HG03442 (cell line): ENCODE measurements around the gene RHOT2.

Experiments used
- ATAC-seq: cut with Tn5 transposase; IDR thresholded peaks from one replicate; pipeline ENCODE4 v1.9.1; 2021; ENCODE audit warnings: mild to moderate bottlenecking, moderate library complexity; ENCODE audit not compliant: unreplicated experiment

RHOT2 gene

GRCh38 chr16:669666-670065 is 1.7 kb downstream of the RHOT2 start:
- no peak for ATAC-seq

GRCh38 chr16:670485-671352 is 2.8 kb downstream of the RHOT2 start:
- no peak for ATAC-seq

DNA sequence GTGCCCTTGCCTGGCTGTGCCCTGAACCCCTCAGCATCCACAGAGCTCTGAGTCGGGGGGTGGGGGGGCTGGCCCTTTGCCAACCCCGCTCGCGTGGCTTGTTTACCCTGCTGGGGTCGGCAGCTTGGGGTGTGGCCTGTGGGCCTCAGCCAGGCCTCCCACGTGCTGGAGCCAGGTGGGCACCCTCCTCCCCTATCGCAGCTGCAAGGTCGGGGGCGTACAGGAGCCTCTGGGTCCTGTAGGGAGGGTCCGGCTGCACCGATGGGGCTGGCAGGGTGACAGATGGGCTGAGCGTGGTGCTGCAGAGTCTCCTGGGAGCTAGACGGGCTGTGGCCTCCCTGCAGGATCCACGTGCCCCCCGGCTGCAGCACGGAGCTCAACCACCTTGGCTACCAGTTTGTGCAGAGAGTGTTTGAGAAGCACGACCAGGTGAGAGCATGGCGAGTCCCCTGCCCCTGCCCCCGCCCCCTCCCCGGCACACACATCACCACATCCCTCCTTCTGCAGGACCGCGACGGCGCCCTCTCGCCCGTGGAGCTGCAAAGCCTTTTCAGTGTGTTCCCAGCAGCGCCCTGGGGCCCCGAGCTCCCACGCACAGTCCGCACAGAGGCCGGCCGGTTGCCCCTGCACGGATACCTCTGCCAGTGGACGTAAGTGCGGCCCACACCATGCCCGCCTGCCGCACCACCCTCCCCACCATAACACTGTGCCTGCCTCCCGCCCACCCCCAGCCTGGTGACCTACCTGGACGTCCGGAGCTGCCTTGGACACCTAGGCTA is 3.6 kb downstream of the RHOT2 start:
- ATAC-seq = no peak

DNA sequence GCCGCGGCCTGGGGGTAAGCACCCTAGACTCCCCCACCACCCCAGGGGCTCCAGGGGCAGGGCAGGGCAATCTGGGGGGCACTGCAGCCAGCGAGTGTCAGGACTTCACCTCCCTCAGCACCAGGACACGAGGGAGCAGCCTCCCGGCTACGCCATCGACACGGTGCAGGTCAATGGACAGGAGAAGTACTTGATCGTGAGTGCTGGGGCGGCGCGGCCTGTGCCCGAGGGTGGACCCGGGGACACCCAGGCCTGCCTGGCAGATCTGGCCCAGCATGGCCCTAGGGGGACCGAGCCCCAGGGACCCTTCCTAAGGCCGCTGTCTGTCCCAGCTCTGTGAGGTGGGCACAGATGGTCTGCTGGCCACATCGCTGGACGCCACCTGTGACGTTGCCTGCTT is 4.4 kb downstream of the RHOT2 start:
- no peak for ATAC-seq

- ATAC-seq = no peak
These were observed 4.9 kb downstream of the RHOT2 start for GRCh38 chr16:672851-673250.

- no peak for ATAC-seq
These were observed 5.6 kb downstream of the RHOT2 start for GRCh38 chr16:673399-673991.

GRCh38 chr16:674214-674881 is 6.4 kb downstream of the RHOT2 start:
- ATAC-seq = no peak

DNA sequence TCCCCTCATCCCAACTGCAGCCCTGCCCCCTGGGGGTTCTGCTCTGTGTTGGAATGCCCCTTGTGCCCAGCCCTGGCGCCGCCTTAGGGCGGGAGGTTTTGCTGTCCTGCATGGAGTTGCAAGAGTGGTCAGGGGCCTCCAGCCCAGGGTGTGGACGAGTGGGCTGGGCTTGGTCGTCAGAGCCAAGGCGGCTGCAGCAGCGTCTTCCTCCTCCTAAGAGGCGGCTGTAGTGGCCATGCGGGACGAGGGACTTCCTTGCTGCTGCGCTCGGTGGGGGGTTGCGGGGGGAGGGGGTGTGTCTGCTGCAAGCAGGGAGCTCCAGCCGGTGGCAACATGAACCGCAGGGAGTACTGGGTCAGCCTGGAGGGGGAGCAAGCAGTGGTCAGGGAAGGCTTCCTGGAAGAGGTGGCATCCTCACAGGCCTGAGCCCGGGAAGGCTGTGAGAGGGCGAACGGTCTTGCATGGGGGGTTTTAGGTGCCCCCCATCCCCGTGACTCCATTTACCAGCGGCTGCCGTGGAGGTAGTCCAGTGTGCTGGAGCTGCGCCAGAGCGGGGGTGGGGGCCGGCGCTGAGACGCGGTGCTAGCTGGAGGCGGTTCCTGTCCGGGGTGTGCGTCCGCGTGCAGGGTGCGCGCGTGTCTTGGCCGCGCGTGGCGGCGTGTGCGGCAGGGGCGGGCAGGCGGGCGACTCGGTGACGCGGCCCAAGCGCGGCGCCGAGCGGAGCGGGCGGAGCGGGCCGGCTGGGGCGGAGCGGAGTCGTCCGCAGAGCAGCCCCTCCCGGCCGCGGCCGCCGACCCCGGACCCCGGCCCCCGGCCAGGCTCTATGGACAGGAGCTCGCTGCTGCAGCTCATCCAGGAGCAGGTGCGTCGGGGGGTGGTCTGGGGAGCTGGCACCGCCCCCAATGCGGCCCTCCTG is 7.3 kb downstream of the RHOT2 start, which contains the start of gene RHBDL1:
Gene RHBDL1 (plus strand): TSS at position 704 of the 916 bp plus-strand sequence. CDS start 120 bp downstream, at position 824.
- ATAC-seq = no peak

- no peak for ATAC-seq
These were observed 8.1 kb downstream of the RHOT2 start for GRCh38 chr16:675884-676564.

GRCh38 chr16:676565-676902 is 8.6 kb downstream of the RHOT2 start:
- ATAC-seq = no peak

DNA sequence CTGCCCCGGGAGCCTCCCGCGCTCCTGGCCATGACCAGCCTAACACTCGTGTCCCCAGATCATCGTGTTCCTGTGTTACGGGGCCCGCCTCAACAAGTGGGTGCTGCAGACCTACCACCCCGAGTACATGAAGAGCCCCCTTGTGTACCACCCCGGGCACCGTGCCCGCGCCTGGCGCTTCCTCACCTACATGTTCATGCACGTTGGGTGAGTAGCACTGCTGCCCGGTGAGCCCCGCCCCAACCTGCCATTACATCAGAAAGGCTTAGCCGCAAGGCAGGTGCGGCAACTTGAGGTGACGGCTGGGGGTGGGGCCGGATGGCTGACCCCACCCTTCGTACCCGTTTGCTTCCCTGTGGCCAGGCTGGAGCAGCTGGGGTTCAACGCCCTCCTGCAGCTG is 9.0 kb downstream of the RHOT2 start:
- no peak for ATAC-seq

DNA sequence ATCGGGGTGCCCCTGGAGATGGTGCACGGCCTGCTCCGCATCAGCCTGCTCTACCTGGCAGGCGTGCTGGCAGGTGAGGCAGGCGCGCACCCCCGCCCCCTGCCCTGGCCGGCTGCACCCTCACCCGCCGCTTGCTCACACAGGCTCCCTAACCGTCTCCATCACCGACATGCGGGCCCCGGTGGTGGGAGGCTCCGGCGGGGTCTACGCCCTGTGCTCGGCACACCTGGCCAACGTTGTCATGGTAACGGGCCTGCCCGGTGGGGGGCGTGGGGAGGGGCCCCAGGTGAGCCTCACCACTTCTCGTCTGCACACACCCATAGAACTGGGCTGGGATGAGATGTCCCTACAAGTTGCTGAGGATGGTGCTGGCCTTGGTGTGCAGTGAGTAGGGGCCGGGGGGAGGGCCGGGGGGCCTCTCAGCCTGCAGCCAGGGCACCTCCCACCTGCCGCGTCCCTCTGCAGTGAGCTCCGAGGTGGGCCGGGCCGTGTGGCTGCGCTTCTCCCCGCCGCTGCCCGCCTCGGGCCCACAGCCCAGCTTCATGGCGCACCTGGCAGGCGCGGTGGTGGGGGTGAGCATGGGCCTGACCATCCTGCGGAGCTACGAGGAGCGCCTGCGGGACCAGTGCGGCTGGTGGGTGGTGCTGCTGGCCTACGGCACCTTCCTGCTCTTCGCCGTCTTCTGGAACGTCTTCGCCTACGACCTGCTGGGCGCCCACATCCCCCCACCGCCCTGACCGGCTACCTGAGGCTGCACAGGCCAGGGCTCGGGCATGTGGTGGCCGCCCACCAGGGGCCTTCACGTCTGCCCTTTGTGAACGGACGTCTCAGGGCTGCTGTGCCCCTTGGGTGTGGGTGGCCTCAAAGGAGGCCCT is 9.6 kb downstream of the RHOT2 start:
- ATAC-seq = no peak

DNA sequence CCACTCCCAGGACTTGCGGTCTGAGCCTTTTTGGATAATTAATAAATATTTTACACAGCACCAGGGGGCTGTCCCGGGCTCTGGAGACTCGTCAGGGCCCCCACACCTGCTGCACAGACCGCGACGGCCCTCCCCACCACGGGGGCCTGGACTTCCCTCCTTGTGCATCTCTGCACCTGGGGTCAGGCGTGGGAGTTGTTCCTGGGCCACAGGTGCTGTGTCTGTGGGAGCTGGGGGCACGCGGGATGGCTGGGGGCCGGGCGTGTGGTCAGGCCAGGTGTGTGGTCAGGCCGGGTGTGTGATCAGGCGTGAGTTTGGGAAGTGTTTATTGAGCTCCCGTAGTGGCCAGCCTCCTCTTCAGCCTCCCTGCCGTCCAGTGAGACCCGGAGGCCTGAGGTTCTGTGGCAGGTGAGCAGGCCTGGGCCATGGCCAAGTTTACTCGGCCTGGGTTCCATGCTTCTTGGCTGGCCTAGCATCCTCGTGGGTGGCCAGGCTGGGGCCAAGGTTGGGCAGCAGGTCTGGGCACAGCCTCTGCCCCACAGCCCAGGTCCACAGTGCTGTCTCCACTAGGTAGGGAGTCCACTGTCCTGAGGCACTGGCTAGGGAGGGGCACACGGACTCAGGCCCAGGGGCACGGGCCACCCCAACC is 10.4 kb downstream of the RHOT2 start:
- no peak for ATAC-seq

GRCh38 chr16:678858-679813 is 11.2 kb downstream of the RHOT2 start:
- ATAC-seq = no peak

DNA sequence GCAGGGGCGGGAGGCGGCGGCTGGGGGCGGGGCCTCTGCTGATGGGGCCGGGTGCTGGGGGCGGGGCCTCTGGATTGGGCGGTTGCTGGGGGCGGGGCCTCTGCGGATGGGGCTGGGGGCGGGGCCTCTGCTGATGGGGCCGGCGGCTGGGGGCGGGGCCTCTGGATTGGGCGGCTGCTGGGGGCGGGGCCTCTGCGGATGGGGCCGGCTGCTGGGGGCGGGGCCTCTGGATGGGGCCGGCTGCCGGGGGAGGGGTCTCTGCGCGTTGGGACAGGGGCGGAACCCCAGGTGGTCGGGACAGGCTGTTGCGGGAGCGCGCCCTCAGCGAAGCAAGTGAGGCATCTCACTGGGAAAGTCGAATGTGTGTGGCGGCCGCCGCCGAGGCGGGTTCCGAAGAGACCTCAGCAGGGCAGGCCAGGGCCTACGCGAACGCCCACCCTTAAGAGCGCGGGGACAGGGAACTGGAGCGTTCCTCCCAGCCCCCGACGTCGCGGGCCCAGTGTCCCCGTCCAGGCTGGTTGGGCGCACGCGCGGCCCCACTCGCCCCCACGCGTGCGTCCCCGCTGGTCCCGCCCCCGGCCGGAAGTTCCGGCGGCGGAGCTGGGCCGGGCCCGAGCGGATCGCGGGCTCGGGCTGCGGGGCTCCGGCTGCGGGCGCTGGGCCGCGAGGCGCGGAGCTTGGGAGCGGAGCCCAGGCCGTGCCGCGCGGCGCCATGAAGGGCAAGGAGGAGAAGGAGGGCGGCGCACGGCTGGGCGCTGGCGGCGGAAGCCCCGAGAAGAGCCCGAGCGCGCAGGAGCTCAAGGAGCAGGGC is 12.1 kb downstream of the RHOT2 start, which contains the start of gene STUB1:
Gene STUB1 (plus strand): TSS at position 597 of the 811 bp plus-strand sequence. CDS start 116 bp downstream, at position 713.
- ATAC-seq = peak; percentile 33

DNA sequence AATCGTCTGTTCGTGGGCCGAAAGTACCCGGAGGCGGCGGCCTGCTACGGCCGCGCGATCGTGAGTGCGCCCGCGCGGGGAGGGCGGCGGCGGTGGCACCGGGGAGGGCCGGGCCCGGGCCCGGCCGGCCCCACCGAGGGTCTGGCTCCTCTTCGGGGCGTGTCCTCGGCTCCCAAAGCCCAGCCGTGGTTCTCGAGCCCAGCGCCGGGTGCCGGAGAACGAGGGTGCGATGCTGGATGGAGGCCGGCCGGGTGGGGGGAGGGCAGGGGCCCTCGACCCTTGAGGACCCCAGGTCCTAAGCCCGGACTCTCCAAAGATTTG is 12.7 kb downstream of the RHOT2 start:
- ATAC-seq = no peak
